ENCODE data around the gene RTCA.

The RTCA gene

DNA sequence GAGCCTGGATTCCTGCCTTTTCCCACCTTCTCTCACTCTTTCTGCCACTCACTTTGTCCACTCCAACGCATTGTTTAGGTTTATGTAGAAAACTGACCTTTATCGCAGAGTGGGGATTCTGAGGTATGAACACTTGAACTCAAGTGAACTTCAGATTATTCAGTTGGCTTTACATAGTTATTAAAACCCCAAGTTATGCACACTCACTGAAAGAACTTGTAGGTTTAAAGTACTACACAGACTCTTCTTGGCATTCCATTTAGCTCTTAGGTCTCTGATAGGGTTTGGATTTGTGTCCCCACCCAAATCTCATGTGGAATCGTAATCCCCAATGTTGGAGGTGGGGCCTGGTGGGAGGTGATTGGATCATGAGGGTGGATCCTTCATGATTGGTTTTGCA, 39.9 kb downstream of the RTCA start:
- H3K4me3 ChIP-seq (ENCODE audit: low read length in 2 of 2) = no peak overlapping the region
- H3K9ac ChIP-seq (ENCODE audit: low read length in 2 of 2) = no peak overlapping the region
- no peaks in the 10 kb centered on the region for H3K36me3 ChIP-seq (ENCODE audit: control insufficient read depth in 2 of 2, insufficient read depth in 2 of 2, low read length in 2 of 2)
- H3K27me3 ChIP-seq (ENCODE audit: control insufficient read depth in 1 of 2, insufficient read depth in 2 of 2, low read length in 2 of 2) = no peaks in the 10 kb centered on the region
- no peak overlapping the region for H3K27ac ChIP-seq (ENCODE audit: low read length)
- H3K4me1 ChIP-seq (ENCODE audit: control insufficient read depth, insufficient read depth, low read length) = no peaks in the 10 kb centered on the region
- no peaks in the 10 kb centered on the region for H3K9me3 ChIP-seq (ENCODE audit: control insufficient read depth in 2 of 2, low read length in 2 of 2)

DNA sequence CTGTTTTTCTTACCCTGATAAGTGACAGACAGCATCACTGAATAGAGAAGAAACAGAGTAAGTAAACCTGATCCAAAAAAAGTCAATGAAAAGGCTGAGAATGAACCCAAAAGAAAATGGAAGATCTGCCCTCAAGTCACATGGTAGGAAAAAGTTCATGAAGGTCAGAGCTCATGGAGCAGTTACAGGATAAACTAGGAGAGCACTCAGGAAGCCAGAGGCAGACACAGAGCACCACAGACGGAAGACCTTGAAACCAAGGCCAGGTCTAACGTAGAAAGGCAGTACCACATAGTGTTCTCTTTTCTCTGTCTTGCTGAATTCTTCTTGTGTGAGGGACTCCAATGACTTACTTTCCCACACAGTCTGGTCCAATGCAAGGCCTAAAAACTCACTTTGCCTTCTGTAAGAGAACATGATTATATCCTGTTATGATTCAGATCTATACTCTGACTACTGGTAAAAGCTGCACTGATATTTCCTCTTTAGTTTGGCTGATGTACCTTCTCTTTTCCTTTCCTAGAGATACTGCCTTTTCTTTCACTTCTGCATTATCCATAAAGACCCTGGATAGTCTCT, 40.8 kb downstream of the RTCA start:
- Histone ChIP-seq H3K4me3 (ENCODE audit: low read length in 2 of 2) (no peak overlapping the region), H3K9me3 (ENCODE audit: control insufficient read depth in 2 of 2, low read length in 2 of 2) (no peaks in the 10 kb centered on the region)

DNA sequence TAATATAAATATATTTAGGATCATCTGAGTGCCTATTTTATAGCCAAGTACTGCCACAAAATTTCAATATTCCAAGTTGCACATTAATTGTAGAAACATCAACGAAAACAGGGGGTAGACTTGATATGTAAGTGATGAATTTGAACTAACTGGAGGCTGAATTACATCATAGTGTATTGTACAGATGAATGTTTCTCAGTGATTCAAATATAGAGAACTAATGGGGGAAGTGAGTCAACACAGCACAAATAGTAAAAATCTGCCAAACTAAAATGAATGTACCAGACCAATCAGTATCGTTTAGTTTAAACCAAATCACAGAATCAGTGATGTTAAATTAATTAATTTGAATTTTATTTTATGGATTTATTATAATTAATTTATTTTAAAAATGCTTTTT, 42.8 kb downstream of the RTCA start:
- H3K9me3 ChIP-seq (ENCODE audit: control insufficient read depth in 2 of 2, low read length in 2 of 2) = no peaks in the 10 kb centered on the region
- H3K9ac ChIP-seq (ENCODE audit: low read length in 2 of 2) = no peak overlapping the region
- no peaks in the 10 kb centered on the region for H3K27me3 ChIP-seq (ENCODE audit: control insufficient read depth in 1 of 2, insufficient read depth in 2 of 2, low read length in 2 of 2)
- no peak overlapping the region for H3K27ac ChIP-seq (ENCODE audit: low read length)
- H3K4me1 ChIP-seq (ENCODE audit: control insufficient read depth, insufficient read depth, low read length) = no peaks in the 10 kb centered on the region
- no peaks in the 10 kb centered on the region for H3K36me3 ChIP-seq (ENCODE audit: control insufficient read depth in 2 of 2, insufficient read depth in 2 of 2, low read length in 2 of 2)
- no peak overlapping the region for H3K4me3 ChIP-seq (ENCODE audit: low read length in 2 of 2)

More for the DNA sequence above, 40.8 kb downstream of the RTCA start:
- no peaks in the 10 kb centered on the region for H3K36me3 ChIP-seq (ENCODE audit: control insufficient read depth in 2 of 2, insufficient read depth in 2 of 2, low read length in 2 of 2)
- H3K27ac ChIP-seq (ENCODE audit: low read length) = no peak overlapping the region
- no peak overlapping the region for H3K9ac ChIP-seq (ENCODE audit: low read length in 2 of 2)
- no peaks in the 10 kb centered on the region for H3K4me1 ChIP-seq (ENCODE audit: control insufficient read depth, insufficient read depth, low read length)
- H3K27me3 ChIP-seq (ENCODE audit: control insufficient read depth in 1 of 2, insufficient read depth in 2 of 2, low read length in 2 of 2) = no peaks in the 10 kb centered on the region

DNA sequence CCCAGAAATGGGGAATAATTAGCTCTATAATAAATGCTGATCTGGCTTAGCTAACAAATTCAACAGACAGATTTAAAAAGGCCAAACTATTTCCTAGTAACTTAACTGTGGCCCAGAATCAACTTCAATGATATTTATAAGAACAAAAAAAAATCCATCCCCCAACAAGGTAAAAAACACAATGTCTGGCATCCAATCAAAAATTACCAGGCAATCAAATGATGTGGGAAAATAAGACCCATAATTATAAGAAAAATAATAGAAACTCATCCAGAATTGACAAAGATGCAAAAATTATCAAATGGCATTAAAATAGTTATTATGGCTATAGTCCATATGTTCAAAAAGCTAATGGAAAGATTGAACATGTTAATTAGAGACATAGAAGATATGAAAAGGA, 43.8 kb downstream of the RTCA start:
- Histone ChIP-seq H3K4me1 (ENCODE audit: control insufficient read depth, insufficient read depth, low read length) (no peaks in the 10 kb centered on the region), H3K9me3 (ENCODE audit: control insufficient read depth in 2 of 2, low read length in 2 of 2) (no peaks in the 10 kb centered on the region), H3K36me3 (ENCODE audit: control insufficient read depth in 2 of 2, insufficient read depth in 2 of 2, low read length in 2 of 2) (no peaks in the 10 kb centered on the region), H3K27me3 (ENCODE audit: control insufficient read depth in 1 of 2, insufficient read depth in 2 of 2, low read length in 2 of 2) (no peaks in the 10 kb centered on the region), H3K9ac (ENCODE audit: low read length in 2 of 2) (no peak overlapping the region), H3K4me3 (ENCODE audit: low read length in 2 of 2) (no peak overlapping the region), H3K27ac (ENCODE audit: low read length) (no peak overlapping the region)

DNA sequence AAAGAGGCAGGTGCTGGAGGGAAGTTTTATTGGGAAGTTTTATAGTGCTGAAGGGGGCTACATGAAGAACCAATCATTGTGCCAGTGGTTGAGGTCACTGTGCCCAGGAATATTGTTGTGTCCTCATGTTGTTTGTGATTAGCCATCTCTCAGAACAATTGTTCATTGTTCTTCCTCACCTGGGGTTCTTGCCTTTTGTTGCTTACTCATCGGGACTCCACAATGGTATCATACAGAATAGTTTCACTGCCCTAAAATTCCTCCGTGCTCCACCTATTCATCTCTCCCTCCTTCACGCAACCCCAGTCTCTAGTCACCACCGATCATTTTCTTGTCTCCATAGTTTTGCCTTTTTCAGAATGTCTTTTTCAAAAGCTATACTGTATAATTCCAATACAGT, 47.4 kb downstream of the RTCA start:
- H3K4me1 ChIP-seq (ENCODE audit: control insufficient read depth, insufficient read depth, low read length) = no peaks in the 10 kb centered on the region
- H3K27me3 ChIP-seq (ENCODE audit: control insufficient read depth in 1 of 2, insufficient read depth in 2 of 2, low read length in 2 of 2) = no peaks in the 10 kb centered on the region
- no peak overlapping the region for H3K27ac ChIP-seq (ENCODE audit: low read length)
- H3K36me3 ChIP-seq (ENCODE audit: control insufficient read depth in 2 of 2, insufficient read depth in 2 of 2, low read length in 2 of 2) = no peaks in the 10 kb centered on the region
- H3K4me3 ChIP-seq (ENCODE audit: low read length in 2 of 2) = no peak overlapping the region
- no peaks in the 10 kb centered on the region for H3K9me3 ChIP-seq (ENCODE audit: control insufficient read depth in 2 of 2, low read length in 2 of 2)
- H3K9ac ChIP-seq (ENCODE audit: low read length in 2 of 2) = no peak overlapping the region

DNA sequence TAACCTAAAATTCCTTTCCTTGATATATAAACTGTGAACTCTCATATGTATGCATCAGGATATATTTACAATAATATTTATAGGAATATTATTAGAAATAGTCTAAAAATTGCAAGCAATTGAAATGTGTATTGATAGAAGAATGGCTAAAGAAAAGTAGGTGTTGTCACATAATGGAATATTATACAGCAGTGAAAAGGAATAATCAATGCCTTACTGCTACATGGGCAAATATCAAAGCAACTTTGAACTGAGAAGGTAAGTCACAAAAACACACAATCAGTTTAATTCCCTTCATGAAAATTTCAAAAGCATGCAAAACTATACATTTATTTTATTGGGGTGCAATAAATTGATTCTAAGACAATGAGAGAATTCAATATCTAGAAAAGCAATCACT, 50.6 kb downstream of the RTCA start:
- Histone ChIP-seq H3K4me1 (ENCODE audit: control insufficient read depth, insufficient read depth, low read length) (no peaks in the 10 kb centered on the region), H3K4me3 (ENCODE audit: low read length in 2 of 2) (no peak overlapping the region), H3K9me3 (ENCODE audit: control insufficient read depth in 2 of 2, low read length in 2 of 2) (peaks cover 0 to 5% of the 10 kb centered on the region in 2 donors), H3K36me3 (ENCODE audit: control insufficient read depth in 2 of 2, insufficient read depth in 2 of 2, low read length in 2 of 2) (no peaks in the 10 kb centered on the region), H3K27me3 (ENCODE audit: control insufficient read depth in 1 of 2, insufficient read depth in 2 of 2, low read length in 2 of 2) (no peaks in the 10 kb centered on the region), H3K27ac (ENCODE audit: low read length) (no peak overlapping the region), H3K9ac (ENCODE audit: low read length in 2 of 2) (no peak overlapping the region)

DNA sequence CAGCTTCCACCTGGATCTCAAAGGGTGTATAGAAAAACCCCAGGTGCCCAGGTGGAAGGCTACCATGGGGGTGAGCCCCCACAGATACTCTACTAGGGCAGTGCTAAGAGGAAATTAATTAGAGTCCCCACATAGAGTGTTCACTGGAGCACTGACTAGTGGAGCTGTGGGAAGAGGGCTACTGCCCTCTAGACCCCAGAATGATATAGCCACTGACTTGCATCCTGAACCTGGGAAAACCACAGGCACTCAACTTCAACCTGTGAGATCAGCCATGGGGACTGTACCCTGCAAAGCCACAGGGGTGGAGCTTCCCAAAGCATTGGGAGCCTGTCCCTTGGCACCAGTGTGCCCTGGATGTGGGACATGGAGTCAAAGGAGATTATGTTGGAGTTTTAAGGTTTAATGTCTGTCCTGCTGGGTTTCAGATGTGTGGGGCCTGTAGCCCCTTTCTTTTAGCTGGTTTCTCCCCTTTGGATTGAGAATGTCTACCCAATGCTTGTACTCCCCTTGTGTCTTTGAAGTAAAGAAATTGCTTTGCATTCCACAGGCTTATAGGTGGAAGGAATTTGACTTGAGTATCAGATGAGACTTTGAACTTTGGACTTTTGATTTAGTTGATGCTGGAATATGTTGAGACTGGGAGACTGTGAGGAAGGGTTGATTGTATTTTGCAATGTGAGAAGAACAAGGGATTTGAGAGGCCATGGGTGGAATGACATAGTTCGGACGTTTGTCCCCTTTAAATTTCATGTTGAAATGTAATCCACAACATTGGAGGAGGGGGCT, 54.5 kb downstream of the RTCA start:
- no peak overlapping the region for H3K4me3 ChIP-seq (ENCODE audit: low read length in 2 of 2)
- H3K36me3 ChIP-seq (ENCODE audit: control insufficient read depth in 2 of 2, insufficient read depth in 2 of 2, low read length in 2 of 2) = no peaks in the 10 kb centered on the region
- no peak overlapping the region for H3K9ac ChIP-seq (ENCODE audit: low read length in 2 of 2)
- no peak overlapping the region for H3K27ac ChIP-seq (ENCODE audit: low read length)
- H3K27me3 ChIP-seq (ENCODE audit: control insufficient read depth in 1 of 2, insufficient read depth in 2 of 2, low read length in 2 of 2) = no peaks in the 10 kb centered on the region
- H3K4me1 ChIP-seq (ENCODE audit: control insufficient read depth, insufficient read depth, low read length) = no peaks in the 10 kb centered on the region
- H3K9me3 ChIP-seq (ENCODE audit: control insufficient read depth in 2 of 2, low read length in 2 of 2) = peaks cover 0 to 5% of the 10 kb centered on the region in 2 donors

DNA sequence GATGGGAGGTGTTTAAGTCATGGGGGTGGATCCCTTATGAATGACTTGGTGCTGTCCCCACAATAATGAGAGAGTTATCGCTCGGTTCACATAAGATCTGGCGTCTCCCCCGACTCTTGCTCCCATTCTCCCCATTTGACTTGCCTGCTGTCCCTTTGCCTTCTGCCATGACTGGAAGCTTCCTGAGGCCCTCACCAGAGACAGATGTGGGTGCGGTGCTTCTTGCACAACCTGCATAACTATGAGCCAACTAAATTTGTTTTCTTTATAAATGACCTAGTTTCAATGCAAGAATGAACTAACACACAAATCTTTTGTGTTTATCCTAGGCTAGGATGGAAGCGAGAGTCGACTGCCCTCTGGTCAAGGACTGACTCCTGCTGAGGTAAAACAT, 55.1 kb downstream of the RTCA start:
- no peak overlapping the region for H3K9ac ChIP-seq (ENCODE audit: low read length in 2 of 2)
- no peaks in the 10 kb centered on the region for H3K4me1 ChIP-seq (ENCODE audit: control insufficient read depth, insufficient read depth, low read length)
- no peaks in the 10 kb centered on the region for H3K36me3 ChIP-seq (ENCODE audit: control insufficient read depth in 2 of 2, insufficient read depth in 2 of 2, low read length in 2 of 2)
- no peak overlapping the region for H3K27ac ChIP-seq (ENCODE audit: low read length)
- H3K4me3 ChIP-seq (ENCODE audit: low read length in 2 of 2) = no peak overlapping the region
- H3K27me3 ChIP-seq (ENCODE audit: control insufficient read depth in 1 of 2, insufficient read depth in 2 of 2, low read length in 2 of 2) = no peaks in the 10 kb centered on the region
- H3K9me3 ChIP-seq (ENCODE audit: control insufficient read depth in 2 of 2, low read length in 2 of 2) = peaks cover 0 to 5% of the 10 kb centered on the region in 2 donors

DNA sequence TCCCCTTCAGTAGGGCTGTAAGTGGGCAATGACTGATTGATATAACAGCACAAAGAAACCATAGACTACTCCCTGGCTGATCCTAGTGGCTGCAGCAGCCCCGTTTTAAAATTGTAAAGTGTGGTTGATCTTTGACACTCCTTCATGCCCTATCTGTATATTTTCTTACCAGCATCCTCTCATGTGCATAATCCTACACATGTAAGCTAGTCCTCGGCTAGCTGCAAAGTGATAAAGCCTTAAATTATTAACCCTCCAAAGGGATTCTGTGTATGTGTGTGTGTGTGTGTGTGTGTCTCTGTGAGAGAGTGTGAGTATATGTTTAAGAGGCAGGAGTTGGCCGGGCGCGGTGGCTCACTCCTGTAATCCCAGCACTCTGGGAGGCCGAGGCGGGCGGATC, 55.5 kb downstream of the RTCA start:
- Histone ChIP-seq H3K27ac (ENCODE audit: low read length) (no peak overlapping the region), H3K4me3 (ENCODE audit: low read length in 2 of 2) (no peak overlapping the region), H3K9ac (ENCODE audit: low read length in 2 of 2) (no peak overlapping the region), H3K4me1 (ENCODE audit: control insufficient read depth, insufficient read depth, low read length) (no peaks in the 10 kb centered on the region), H3K9me3 (ENCODE audit: control insufficient read depth in 2 of 2, low read length in 2 of 2) (peaks cover 0 to 5% of the 10 kb centered on the region in 2 donors), H3K36me3 (ENCODE audit: control insufficient read depth in 2 of 2, insufficient read depth in 2 of 2, low read length in 2 of 2) (no peaks in the 10 kb centered on the region), H3K27me3 (ENCODE audit: control insufficient read depth in 1 of 2, insufficient read depth in 2 of 2, low read length in 2 of 2) (no peaks in the 10 kb centered on the region)

DNA sequence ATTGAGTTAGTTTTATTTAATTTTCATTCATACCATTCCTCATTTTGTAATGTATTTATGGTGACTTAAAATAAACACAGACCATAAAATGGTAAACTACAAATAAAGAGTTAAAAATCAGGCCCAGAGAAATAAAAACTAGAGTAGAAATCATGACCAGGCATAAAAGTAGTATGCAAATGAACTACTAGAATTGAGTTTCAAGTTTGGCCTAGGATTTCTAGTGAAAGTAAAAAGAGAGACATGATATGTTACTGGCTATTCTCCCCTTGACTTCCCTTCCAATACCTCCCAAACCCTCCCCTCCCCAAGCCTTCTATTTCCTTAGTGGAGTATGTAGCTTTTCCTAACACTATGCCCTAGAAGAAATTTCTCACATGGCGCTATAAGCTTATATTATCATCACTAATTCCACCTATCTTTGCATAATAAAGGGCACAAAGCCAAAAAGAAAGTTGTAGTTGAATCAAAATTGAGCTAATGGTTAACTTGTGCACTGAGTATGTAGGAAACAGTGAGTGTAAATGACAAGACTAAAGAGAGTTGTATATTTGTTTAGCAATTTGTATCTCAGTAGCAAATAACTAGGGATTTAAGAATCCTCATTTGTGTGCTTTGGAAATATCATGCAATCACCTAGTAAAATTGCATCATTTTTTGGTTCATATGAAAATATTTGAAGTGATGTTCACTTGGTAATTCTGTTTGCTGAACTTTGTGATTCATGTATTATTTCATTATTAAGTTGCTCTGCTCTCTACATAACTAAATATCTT, 56.6 kb downstream of the RTCA start:
- H3K9ac ChIP-seq (ENCODE audit: low read length in 2 of 2) = no peak overlapping the region
- no peaks in the 10 kb centered on the region for H3K4me1 ChIP-seq (ENCODE audit: control insufficient read depth, insufficient read depth, low read length)
- no peaks in the 10 kb centered on the region for H3K36me3 ChIP-seq (ENCODE audit: control insufficient read depth in 2 of 2, insufficient read depth in 2 of 2, low read length in 2 of 2)
- no peak overlapping the region for H3K4me3 ChIP-seq (ENCODE audit: low read length in 2 of 2)
- no peak overlapping the region for H3K27ac ChIP-seq (ENCODE audit: low read length)
- H3K9me3 ChIP-seq (ENCODE audit: control insufficient read depth in 2 of 2, low read length in 2 of 2) = peaks cover 0 to 5% of the 10 kb centered on the region in 2 donors
- H3K27me3 ChIP-seq (ENCODE audit: control insufficient read depth in 1 of 2, insufficient read depth in 2 of 2, low read length in 2 of 2) = no peaks in the 10 kb centered on the region

Data from stomach smooth muscle (tissue), 2 donors.